HepG2 (cell line): ENCODE data around the gene TBC1D16. TPM values are rescaled to one million over a fixed set of nuclear protein-coding genes. Genes with fewer than 3 reads are reported as not detected.

ENCODE experiments used
- PBX2 ChIP-seq: IDR thresholded peaks from 2 replicates; pipeline ENCODE4 v1.6.1; 2016; ENCODE audit warnings: control low read depth
- PBX3 ChIP-seq: sonication (generic); formaldehyde crosslinking; IDR thresholded peaks from 2 replicates; pipeline ENCODE4 v1.8.1; 2023; ENCODE audit warnings: missing genetic modification reagents, inconsistent platforms, borderline replicate concordance
- PHB2 ChIP-seq: fragments of 450-650 bp; IDR thresholded peaks from 2 replicates; pipeline ENCODE4 v1.6.1; 2018; ENCODE audit not compliant: partially characterized antibody
- SALL1 ChIP-seq: sonication (generic); formaldehyde crosslinking; IDR thresholded peaks from 2 replicates; pipeline ENCODE4 v1.8.0; 2022; ENCODE audit warnings: mild to moderate bottlenecking, missing genetic modification reagents
- TAF1 ChIP-seq: sonication (generic); formaldehyde crosslinking; IDR thresholded peaks from 2 replicates; pipeline ENCODE4 v1.4.0; 2020; ENCODE audit warnings: missing genetic modification reagents
- TRAFD1 ChIP-seq: sonication (generic); formaldehyde crosslinking; IDR thresholded peaks from 2 replicates; pipeline ENCODE4 v1.5.1; 2020; ENCODE audit warnings: missing genetic modification reagents, mild to moderate bottlenecking, borderline replicate concordance
- ZNF142 ChIP-seq: sonication (generic); formaldehyde crosslinking; IDR thresholded peaks from 2 replicates; pipeline ENCODE4 v1.4.0; 2020; ENCODE audit warnings: missing genetic modification reagents
- ZNF318 ChIP-seq: sonication (generic); formaldehyde crosslinking; IDR thresholded peaks from 2 replicates; pipeline ENCODE4 v1.4.0; 2020; ENCODE audit warnings: mild to moderate bottlenecking, missing genetic modification reagents
- ZNF335 ChIP-seq: sonication (generic); formaldehyde crosslinking; IDR thresholded peaks from 2 replicates; pipeline ENCODE4 v1.4.0; 2020; ENCODE audit warnings: missing genetic modification reagents
- polyA plus RNA-seq, 8 experiments: library from polyadenylated mRNA; depleted of rRNA in 3 of 8; stranded (reverse) in 7 of 8; unstranded in 1 of 8; fragments of >200 nt; fragmentation: Illumina TruSeq in 4 of 8; extraction: Trizol in 4 of 8; gene quantifications; 2 replicates each; pipeline versions ENCODE4 v1.2.1 to v1.2.3, GENCODE V29; 2011 to 2016; ENCODE audit warnings: low read depth in 4 of 8, missing spikeins in 1 of 8, mixed read lengths in 1 of 8; ENCODE audit not compliant: insufficient read depth in 1 of 8
- total RNA-seq, 5 experiments: library from RNA; depleted of rRNA; stranded (reverse); fragments of >200 nt; fragmentation: Illumina TruSeq; extraction: Trizol; gene quantifications; 2 replicates each; pipeline ENCODE4 v1.2.3, GENCODE V29; 2016; ENCODE audit warnings: low read depth in 1 of 5

Gene TBC1D16
- total and polyA plus RNA-seq, 2 of the 13 experiments (the other 11 are each of a cell fraction or from before 2014, with no cell fraction given): 14.9 to 24.9 TPM

- TF ChIP-seq ZNF318 (no peak), PHB2 (no peak), PBX3 (CRISPR knock-in tag) (no peak; the same call in 1 of the 2 replicates), PBX2 (no peak), ZNF142 (CRISPR knock-in tag) (no peak), SALL1 (no peak), TRAFD1 (CRISPR knock-in tag) (no peak; the same call in none of the 2 replicates), TAF1 (CRISPR knock-in tag) (no peak), ZNF335 (no peak; the same call in 1 of the 2 replicates)
These were observed 42.9 kb downstream of the TBC1D16 start (continued) for GRCh38 chr17:79992649-79993389.
